Hindlimb muscle (tissue), 1 donor: ENCODE results near the gene SLIT3. TPM values are rescaled to one million over a fixed set of nuclear protein-coding genes. Genes with fewer than 3 reads are reported as not detected.
A peak's percentile ranks its signal among the peaks of the same experiment; 100 is the strongest.

Source experiments
- DNase-seq: peaks from one replicate; pipeline ENCODE4 v3.0.0-alpha.2; 2013
- polyA plus RNA-seq: library from polyadenylated mRNA; unstranded; fragments of 120-200 nt; gene quantifications from one replicate; pipeline ENCODE4 v1.2.1, GENCODE V29; 2013; ENCODE audit not compliant: insufficient read length

SLIT3 gene
- polyA plus RNA-seq, 1 donor, result 7.5 TPM

DNA sequence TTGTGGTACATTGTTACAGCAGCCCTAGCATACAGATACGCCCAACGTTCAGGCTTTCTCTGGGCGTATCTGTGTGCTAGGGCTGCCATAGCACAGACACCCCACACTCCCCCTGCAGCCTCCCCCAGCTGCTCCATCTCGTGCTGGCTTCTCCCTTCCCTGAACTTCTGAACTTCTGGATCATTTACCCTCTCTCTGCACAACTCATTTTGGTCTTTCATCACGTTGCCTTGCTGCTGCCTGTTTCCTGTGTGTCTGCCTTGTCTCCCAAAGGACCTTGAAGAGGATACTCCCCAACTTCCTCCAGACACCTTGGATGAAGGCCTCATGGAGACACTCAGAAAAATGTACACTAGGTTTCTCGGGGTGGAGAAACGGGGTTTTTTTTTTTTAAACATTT is 37.3 kb downstream of the SLIT3 start:
- DNase-seq, result no peak

DNA sequence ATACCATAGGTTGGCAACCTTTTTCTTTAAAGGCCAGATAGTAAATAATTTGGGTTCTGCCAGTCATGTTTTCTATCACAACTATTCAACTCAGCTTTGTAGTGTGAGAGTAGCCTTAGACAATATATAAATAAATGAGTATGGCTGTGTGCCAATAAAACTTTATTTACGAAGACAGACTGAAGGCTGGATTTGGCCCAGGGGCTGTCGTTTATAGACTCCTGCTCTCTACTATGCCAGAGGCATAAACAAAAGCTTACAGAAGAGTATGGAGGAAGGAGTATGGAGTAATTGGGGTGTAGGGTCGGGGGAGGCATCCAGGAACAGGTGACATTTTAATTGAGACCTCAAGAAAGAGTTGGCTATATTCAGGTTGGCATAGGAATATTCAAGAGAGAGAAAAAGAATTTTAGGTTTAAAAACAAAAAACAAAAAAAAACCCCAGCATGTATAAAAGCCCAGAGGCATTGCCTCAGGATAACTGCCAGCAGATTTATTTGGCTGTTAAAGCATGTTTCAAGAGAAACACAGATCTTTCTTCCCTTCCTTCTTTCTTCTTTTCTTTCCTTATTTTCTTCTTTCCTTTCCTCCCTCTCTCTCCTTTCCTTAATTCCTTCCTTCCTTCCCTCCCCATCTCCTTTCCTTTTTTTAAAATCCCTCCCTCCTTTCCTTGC is 39.9 kb downstream of the SLIT3 start:
- no peak for DNase-seq

DNA sequence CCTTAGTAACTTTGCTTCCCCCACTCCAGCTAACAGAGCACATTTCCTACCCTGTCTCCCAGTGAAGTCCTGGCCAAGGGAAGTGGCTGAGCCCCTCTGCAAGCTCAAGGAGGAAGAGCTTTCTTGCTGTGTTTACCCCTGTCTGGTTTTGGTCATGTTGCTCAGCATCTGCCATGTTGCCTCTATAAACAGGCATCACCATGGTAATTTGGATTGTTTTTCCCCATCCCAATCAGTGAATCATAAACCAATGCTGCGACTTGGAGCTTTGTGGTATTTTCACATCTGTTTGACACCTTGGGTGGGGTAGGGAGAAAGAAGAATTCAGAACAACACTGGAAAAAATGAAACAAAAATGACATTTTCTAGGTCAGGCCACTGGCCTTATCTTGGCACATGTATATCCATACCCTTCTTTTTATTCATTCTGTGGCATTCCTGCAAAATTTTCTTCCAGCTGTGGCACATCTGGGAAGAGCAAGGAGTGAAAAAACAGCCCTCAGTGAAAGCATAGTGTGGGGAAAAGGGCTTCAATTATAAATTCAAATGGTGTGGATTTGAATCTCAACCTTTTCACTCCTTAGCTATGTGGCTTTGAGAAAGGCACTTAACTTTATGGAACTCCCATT is 42.5 kb downstream of the SLIT3 start:
- DNase-seq, result no peak

DNA sequence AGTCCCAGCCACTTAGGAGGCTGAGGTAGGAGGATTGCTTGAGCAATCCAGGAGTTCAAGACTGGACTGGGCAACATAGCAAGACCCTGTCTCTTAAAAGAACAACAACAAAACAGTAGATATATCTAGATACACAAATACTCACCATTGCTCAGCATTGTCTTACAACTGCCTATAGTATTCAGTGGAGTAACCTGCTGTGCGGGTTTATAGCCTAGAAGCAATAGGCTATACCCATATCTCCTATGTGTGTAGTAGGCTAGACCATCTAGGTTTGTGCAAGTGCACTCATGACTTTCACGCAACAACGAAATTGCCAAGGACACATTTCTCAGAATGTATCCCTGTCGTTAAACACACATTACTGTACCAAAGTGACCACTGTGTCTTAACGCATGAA is 44.7 kb downstream of the SLIT3 start:
- DNase-seq, result no peak

DNA sequence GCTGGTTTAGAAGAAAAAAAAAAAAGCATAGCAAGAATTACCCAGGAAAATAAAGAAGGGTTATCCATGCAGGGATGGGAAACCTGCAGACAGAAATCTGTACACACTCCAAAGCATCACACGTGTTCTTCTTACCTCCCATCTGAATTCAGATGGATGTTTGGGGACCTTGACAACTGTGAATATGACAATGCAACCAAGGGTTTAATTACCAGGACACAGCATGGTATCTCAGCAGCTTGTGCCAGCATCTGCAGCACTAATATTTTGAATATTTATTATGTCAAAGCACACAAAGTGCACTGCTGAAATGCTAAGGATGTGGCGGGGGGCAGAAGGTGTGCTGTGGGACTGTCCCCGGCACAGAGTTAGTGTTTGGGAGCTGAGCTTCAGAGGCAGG is 47.9 kb downstream of the SLIT3 start:
- no peak for DNase-seq

DNA sequence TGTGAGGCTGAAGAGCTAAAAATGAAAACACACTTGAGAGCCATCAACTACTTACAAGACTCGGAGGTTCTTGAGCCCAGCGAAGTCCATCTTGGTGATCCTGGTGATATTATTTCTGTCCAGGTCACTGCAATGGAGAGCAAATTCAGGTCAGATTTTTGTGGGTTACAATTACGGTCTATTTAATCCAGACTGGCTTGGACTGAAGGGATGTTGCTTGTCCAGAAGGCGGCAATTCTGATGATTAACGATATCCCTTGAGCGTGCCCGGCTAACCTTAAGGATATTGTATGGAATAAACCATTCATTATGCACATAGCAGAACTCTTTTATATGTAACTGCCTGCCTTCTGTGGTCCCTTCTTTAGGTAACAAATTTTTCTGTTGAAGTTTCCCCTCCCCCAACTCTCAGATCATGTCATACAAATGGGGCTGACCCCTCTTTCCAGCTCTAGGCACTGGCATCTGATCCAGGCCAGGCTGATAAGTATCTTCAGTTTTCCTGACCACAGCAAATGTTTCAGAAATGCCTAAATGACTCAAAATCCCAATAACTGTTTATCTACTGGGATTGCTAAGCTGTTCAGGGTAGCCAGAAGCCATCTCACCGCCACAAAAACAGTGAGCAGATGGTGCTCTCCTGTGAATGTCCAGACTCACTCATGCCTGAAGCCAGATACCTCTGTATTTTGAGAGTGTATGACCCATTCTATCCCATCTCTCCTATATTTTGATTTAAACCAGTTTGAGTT is 49.4 kb downstream of the SLIT3 start:
- no peak for DNase-seq

DNA sequence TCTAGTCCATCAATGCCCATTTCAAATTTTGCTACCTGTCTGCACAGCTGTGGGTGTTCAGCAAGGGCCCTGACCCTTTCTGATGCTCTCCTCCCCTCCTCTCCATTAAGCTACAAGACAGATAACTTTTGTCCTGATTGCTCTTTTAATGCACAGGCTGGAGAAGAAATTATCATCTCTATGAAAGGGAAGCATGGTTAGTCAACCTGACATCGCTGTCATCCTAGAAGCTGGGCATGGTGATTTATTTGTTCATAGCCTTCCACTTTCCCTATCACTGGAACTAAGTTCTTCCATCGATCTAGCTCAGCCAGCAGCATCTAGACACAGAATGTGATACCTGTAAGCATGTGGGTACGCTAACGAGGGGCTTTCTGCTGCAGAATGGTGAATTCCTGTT is 50.1 kb downstream of the SLIT3 start:
- DNase-seq, result no peak

DNA sequence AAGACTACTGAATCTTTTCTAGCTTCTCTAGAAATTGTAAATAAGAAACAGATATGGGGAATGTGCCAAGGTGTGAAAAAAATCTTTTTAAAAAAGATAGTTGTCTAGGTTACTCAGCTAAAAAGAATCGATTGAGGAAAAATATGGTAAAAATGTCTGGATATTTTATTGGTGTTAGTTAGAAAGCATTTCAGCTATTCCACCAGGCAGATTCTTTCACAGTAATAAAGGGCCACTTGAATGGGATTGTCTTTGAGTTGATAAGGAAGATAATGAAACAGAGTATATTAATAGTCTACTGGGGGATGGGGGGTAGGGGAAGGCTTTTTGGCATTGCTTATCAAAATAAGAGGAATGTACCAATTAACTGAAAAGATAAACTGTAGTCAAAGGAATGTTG is 51.9 kb downstream of the SLIT3 start:
- no peak for DNase-seq

DNA sequence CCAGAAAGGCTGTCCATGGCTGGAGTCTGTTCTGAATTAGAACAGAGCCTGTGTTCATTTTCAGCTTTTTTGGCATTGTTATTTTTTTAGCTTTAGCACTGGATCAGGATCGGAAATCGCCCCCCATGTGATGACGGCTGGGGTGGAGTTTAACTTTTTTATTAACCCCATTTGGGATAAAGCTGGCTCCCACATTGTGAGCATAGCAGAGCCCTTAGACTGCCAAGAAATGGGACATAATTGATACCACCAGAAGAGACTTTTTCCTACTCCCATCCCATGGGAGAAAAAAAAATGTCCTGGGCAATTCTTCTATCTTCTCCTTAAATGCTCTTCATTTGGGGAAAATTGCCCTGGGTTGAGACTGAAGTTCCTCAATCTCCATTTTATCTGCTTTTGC is 52.4 kb downstream of the SLIT3 start:
- peak; percentile 14 for DNase-seq

DNA sequence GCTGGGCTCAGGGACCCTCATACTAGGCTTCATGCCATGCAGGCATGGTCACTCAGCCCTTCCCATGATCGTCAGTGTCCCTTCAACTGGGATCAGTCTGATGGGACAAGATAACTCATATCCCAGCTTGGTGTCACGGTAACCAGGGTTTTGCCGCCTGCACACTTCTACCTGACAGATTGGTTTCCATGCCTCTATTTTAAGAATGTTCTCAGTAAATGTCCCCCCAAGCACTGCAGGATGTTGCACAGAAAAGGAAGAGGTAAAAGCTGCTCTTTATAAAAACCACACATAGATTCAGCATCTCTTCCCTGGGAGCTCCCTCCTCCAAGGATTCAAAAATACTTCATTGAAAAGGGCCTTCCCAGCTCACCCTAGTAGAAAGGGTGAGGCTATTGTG is 56.1 kb downstream of the SLIT3 start:
- DNase-seq, result no peak

DNA sequence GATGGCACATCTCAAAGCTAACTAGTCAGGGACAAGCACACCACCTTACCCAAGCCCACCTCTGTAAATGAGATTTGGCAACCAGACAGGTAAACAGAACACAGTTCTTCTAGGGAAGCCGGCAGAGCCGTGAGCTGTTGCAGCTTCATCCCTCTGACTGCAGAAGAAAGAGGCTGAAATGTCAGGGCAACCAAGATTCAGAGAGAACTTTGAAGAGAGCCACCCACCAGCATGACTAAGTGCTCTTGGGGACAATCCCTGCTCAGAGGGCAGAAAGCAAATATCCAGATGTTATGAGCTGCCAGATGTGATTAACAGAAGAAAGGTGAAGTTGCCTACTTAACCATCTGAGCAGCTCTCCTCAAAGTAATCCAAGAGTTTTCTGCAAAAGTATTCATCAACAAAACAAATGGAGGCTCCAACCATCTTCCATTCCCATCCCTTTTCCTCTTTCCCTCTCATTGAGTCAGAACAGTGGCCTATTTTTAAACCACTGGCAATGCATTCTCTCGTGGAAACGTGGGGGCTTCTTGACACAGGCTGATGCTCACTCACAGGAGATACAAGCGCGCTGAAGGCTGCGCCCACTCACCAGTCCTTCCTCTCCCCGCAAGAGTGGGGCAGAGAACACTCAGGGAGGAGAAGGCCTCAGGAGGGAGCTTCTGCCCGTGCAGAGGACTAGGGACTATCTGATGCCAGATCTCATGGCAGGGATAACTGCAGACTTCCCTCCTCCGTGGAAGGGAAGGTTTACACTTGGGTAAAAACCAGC is 57.1 kb downstream of the SLIT3 start:
- DNase-seq, result no peak

DNA sequence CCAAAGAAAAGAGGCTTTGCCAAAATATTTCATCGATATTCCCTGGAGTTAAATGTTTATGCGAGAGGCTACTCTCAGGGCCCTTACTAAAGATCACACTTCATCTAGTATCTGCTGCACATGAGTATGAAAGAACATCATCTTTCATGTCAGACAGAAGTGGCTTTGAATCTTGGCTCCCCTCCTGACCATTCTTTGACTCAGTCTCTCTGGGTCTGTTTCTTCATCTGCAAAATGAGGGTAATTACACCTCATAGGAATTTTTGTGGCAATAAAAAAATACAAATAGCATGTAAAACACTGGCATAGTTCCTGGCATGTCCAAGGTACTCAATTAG is 58.1 kb downstream of the SLIT3 start:
- no peak for DNase-seq

DNA sequence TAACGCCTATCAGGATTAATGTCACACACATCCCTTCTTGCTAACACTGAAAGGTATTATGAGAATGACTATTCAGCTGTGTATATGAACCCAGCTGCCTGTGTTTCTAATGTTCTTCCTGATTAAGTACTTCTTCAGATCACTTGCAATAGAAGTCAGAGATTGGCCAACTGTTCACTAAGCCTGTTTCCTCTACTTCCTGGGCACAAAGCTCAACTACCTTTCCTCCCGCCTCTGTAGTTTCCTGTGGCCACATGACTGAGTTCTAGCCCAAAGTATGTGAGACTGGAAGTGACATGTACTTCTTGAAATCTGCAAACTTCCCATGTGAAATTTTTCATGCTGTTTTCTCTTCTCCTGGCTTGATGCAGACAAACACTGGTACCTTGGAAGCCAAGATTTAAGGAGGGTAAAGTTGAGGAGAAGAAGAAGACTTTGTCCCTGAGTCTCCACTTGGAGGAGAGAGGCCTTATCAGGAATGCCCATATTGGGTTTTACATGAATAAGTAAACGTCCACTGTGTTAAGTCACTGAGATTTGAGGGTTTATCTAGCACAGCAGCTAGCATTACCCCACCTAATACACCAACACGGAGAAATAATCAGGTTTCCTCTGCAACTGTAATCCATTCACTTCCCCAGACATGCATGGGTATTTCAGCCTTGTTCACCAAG is 58.6 kb downstream of the SLIT3 start:
- DNase-seq, result no peak

DNA sequence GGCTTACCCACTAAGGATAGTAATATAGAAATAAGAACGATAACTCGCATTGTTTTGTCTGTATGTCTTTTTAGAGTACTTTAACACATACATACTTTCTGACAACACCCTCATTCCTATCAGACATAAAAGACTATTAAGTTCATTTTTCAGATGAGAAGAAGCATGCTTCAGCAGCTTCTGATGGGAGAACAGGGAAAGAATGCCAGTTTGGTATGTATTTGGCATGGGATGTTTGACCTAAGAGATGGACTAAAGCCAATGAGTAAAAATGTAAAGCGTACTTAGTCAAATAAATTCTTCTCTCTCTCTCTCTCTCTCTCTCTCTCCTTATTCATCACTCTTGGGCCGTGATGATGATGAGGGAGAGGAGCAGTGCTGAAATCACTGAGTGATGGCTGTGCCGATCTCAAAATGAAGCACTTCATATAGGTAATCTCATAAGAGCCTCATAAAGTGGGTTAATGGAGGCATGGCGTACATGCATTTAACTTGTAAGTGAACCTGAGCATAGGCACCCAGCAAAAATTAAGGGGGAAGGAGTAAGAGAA is 71.5 kb downstream of the SLIT3 start:
- DNase-seq, result no peak

DNA sequence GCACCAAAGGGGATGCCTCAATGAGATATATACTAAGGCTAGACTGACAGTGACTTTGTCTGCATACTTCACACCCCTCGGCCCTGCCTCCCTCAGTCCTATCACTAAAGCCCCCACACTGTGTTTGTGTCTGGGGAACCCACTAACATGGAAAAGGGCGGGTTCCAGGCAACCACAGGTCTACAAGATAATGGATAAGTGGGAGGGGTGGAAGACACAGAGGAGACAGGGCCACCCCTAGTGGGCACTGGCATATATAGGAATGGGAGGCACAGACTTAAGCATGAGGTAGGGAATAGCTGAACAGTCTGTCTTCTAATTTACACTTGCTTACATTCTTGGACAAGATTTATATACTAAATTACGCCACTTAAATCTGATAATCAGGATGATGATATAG is 74.0 kb downstream of the SLIT3 start:
- DNase-seq, result no peak

DNA sequence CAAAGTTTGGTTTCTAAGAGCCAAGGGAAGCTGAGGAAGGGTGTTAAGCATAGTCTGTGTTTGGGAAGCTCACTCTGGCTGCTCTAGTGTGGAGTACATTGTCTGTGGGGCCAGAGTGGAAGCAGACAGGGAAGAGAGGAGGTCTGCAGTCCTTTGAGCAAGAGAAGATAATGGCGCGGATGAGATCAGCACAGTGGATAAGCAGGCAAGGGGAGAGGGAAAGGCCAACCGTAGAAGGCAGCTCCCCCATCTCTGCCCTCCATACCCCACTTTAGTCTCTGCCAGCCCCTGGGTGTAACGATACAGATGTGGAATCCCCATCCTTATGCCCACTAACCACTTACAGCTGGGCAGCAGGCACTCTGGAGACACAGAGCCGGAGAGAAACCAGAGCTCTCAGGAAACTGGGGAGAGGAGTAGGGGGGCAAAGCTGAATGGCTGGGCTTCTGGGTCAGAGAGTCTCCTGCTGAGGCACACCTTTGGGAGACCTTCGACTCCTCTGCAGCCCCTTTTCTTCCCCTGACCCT is 75.0 kb downstream of the SLIT3 start:
- DNase-seq, result no peak

DNA sequence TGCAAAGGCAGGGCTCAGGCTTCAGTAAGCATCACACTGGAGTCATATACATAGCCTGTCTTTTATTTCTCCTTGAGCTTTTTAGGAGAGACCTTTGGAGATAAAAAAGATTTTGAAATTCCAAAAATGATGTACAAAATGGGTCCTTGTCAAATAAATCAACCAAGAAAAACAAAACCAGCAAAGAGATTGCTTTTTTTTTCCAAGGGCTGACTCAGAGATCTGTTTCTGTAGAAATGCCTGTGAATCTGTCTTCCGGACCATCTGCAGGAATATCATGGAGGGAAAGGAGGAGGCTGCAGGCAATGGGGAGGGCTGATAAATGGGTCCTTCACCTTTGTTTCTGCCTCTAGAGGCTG is 77.4 kb downstream of the SLIT3 start:
- no peak for DNase-seq

DNA sequence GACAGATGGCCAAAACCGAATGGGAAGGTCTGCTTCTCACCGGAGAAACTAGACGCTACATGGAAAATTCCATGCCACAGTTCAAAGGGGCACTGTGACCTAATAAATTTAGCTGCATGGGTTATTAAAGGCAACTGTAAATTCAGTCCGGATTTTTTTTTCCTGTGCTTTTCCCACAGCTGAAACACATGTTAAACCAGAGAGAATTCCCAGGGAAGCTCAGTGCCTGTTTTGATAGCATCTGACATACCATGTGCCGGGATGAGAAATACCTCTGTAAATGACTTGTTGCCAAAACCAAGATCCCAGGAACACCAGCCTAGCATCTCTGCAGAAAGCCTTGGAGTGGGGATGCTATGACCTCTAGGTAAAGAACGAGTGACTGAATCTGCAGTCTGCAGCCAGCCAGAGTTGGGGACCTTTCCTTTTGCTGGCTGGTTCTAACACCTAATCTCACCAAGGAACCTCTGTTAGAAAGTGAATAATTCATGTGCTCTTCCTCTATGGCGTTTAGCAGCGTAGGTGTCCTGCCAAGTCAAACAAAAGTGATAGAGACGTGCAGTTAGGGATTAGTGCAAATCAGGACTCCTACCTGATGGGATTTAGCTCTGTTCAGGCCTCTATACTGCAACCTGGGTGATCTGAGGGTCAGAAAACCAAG is 77.9 kb downstream of the SLIT3 start:
- no peak for DNase-seq

DNA sequence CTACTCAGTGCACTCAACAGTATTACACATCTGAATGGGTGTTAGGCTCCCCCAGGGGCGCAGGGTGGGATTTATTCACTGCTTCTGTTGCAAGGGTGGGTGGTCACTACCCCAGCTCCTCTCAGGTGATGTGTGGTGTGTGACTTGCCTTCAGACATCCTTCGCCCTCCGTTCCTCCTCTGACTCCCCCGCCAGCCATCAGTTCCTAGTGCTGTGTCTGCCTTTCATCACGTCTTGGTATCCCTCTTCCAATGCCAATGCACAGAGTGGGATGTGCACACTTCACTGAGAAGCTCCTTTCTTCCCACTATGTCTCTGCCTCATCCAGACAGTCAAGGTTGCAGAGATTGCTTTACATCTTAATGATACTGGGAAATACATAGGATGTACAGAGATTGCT is 79.4 kb downstream of the SLIT3 start:
- no peak for DNase-seq

DNA sequence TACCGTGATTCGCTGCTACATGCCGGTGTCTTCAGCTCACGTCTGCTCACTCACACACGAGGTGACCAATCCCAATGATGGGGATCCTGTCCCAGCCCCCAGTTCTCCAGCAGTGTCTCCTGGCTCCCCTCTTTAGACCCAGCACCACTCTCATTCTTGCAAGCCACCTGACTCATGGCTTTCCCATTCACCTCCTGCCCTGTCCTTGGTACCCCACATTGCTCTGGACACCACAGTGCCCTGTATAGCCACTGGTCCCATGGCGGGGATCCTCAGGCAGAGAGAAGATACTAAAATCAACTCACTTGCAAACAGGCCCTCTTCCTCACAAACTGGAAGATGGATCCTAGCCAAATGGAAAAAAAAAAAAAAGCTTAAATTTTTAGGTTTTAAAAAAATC is 81.0 kb downstream of the SLIT3 start:
- no peak for DNase-seq

DNA sequence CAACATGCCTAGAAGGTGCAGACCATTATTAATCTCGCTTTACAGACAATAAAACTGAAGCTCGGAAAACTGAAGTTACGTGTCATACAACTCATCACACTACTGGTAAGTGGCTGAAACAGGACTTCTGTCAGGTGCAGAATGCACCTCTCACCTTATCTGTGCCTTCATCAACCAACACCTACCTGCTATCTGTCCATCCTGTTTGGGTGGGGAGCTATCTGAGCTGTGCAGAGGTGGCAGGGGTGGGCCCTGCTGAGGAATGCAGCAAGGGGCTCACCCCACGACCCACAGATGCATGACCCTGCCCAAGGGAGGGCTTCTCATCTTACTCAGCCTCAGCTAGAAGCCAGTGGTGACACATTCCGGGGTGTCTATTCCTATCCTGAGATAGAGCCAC is 81.6 kb downstream of the SLIT3 start:
- no peak for DNase-seq

DNA sequence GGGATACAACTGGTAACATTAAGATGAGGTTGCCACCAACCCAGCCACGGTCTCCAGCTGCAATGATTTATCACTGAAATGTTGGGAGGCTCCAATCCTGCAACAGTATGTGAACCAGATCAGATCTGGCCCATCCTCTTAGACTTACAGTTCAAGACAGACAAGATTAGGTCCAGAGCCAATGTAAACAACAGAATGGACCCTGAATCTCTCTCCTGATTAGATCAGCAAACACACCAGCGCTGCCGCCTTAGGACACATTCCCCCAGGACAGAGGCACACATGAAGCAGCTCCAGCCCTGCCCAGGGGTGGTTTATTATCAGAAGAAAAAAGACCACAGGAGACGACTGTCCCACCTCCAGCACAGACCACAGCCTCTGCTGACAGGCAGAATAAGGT is 82.1 kb downstream of the SLIT3 start:
- DNase-seq, result no peak
